NB4 (cell line): ENCODE measurements around the gene PHACTR1.

Source experiments
- MYC ChIP-seq: IDR thresholded peaks from 2 replicates; pipeline ENCODE4 v1.6.1; 2011; ENCODE audit warnings: low read depth, low read length
- POLR2A ChIP-seq: IDR thresholded peaks from 2 replicates; pipeline ENCODE4 v1.6.1; 2011; ENCODE audit warnings: mild to moderate bottlenecking; ENCODE audit not compliant: insufficient read length; ENCODE audit errors: extremely low read depth
- TF ChIP-seq, protein P1 (sequence below): IDR thresholded peaks from one replicate; pipeline ENCODE4 v1.5.1; 2012; ENCODE audit warnings: low read depth, low read length
- TF ChIP-seq, protein P2 (sequence below): IDR thresholded peaks from 2 replicates; pipeline ENCODE4 v1.6.1; 2011; ENCODE audit warnings: low read depth, low read length

DNA sequence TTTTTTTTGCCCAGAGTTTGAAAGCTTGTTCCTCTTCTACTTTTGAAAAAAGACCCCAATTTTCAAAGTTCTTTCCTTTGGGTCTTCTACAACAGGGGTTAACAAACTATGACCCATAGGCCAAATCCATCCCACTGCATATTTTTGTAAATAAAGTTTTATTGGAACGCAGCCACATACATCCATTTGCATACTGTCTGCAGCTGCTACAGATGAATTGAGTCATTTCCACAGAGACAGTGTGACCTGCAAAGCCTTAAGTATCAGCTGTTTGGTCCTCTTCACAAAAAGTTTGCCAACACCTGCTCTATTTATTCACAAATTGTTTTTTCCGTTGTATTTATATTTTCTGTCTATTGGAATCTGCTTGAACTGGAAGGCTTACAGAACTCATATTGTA is 422.6 kb downstream of the PHACTR1 start:
- TF ChIP-seq, protein P1, sequence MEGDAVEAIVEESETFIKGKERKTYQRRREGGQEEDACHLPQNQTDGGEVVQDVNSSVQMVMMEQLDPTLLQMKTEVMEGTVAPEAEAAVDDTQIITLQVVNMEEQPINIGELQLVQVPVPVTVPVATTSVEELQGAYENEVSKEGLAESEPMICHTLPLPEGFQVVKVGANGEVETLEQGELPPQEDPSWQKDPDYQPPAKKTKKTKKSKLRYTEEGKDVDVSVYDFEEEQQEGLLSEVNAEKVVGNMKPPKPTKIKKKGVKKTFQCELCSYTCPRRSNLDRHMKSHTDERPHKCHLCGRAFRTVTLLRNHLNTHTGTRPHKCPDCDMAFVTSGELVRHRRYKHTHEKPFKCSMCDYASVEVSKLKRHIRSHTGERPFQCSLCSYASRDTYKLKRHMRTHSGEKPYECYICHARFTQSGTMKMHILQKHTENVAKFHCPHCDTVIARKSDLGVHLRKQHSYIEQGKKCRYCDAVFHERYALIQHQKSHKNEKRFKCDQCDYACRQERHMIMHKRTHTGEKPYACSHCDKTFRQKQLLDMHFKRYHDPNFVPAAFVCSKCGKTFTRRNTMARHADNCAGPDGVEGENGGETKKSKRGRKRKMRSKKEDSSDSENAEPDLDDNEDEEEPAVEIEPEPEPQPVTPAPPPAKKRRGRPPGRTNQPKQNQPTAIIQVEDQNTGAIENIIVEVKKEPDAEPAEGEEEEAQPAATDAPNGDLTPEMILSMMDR = no peak
- TF ChIP-seq, protein P2, sequence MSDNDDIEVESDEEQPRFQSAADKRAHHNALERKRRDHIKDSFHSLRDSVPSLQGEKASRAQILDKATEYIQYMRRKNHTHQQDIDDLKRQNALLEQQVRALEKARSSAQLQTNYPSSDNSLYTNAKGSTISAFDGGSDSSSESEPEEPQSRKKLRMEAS = no peak
- no peak for TF ChIP-seq POLR2A
- TF ChIP-seq MYC = no peak
